DMS 273 (cell line): ENCODE measurements around the gene DGKZ.

Source experiments
- DNase-seq: peaks from one replicate; lab custom pipeline; 2025; ENCODE audit not compliant: unreplicated experiment; lab: John Stamatoyannopoulos, UW

The DGKZ gene

DNA sequence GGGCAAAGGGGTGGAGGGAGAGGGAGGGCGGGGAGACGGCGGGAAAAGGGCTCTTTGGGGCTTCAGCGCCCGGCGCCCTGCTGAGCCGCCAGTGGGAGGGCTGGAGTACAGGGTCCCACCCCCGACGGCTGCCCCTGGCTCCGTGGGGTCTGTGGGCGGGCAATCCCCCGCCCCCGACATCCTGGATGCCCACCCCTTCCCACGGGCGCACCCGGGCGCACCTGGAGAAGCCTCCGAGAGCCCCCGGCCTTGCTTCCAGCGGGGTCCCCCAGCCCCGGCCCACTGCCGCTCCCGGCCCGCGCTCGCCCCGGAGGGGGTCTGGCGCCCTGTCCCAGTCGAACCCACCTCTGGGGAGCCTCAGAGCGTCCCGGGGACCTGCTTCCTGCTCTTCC is 43.9 kb downstream of the DGKZ start:
- DNase-seq: no peak

DNA sequence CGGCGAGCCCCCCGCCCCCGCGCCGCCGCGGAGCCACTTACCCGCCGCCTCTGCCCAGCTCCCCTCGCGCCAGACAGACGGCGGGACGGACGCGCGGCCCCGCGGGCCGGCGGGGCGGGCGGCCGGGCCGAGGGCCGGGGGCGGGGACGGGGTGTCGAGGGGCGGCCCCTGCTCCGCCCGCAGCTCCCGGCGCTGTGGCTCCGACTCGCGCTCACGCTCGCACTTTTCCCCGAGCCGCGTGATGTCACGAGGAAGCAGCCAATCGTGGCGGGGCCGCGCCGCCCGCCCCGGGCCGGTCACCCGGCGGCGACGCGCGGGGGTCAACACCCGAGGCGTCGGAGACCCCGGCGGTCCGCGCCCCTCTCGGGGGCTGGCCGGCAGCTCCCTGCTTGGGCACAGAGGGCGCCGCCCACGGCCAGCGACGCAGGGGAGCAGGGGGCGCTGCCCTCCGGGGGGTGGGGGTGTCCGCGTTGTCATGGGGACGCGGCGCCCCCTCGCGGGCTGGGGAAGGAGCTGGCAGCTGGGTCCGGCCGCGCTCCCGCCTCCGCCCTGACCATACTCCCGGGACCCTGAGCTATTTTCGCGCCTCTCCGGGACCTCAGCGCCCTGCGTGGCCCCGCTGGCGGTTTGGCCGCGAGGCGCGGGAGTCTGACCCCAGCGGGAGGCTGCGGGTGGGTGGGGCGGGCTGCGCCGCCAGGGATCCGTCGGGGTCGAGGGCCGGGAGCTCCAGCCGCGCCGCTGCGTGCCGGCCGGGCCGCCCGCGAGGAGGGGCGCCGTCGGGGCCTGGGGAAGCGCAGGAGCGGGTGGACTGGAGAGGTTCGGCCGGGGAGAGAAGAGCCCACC is 44.5 kb downstream of the DGKZ start, which contains the start of gene CHRM4:
Gene CHRM4 (minus strand): TSS at position 199 of the 843 bp plus-strand sequence. CDS start 5,219 bp downstream, outside the sequence.
- DNase-seq: peak; percentile 77

DNA sequence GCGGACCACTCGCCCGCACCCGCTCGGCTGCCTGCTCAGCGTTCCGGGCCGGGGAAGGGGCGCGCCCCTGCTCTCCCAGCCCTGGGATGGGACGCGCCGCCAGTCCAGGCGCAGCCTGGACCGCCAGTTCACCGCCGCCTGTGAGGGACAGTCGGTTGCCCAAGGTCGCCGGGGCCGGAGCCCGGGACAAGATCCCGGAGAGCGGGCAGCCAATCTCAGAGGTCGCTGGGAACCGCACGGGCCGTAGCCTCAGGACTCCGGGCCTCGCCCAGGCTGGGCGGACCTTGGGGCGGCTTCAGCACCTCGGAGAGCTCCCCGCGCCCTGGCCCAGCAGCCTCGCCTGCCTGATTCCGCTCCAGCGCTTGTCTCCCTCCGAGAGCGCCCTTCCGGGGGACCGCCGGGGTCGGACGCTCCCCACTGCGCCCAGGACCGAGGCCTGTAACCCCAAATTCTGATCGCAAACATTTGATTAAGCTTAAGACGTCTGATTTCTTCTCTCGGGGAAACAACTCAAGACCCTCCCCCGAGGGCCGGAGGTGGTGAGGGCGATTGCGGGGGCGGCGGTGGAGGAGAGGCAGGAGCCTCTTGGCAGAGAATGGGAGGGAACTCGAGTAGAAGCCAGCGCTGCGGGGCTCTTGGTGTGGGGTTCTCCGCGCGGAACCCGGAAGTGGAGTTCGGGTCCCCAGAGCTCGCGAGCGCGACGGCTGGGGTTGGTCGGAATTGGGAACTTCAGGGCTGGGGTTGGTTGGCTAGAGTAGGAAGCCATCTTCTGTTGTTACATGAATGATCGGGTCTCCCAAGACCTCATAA is 45.4 kb downstream of the DGKZ start:
- peak; percentile 81 for DNase-seq

DNA sequence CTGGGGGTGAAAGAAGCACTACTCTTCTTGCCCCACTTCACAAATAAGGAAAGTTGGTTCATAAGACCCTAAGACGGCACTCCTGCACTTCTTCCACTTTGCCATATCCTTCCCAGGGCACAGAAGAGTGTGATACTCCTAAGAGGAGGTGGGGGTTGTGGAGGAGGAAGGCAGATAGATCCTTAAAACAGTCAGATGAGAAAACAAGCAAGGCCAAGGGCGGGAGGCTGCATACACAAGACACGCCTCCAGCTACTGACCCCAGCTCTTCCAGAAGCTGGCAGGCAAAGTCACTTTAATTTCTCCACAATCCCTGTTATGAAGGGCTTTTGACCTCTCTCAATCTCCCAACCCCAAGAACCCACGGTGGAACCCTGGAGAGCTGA is 46.0 kb downstream of the DGKZ start:
- DNase-seq: no peak

DNA sequence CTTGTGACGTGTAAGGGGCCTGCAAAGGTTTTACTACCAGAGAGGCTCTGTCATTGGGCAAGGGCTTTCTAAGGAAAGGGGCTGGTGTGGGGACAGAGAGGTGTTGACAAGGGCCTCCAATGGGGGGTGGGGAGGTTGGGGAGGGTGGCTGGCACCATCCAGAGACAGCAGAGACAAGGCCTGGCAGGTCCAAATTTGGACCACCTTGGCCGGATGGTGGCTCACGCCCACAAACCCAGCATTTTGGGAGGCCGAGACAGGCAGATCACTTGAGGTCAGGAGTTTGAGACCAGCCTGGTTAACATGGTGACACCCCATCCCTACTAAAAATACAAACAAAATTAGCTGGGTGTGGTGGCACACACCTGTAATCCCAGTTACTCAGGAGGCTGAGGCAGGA is 46.5 kb downstream of the DGKZ start:
- no peak for DNase-seq

DNA sequence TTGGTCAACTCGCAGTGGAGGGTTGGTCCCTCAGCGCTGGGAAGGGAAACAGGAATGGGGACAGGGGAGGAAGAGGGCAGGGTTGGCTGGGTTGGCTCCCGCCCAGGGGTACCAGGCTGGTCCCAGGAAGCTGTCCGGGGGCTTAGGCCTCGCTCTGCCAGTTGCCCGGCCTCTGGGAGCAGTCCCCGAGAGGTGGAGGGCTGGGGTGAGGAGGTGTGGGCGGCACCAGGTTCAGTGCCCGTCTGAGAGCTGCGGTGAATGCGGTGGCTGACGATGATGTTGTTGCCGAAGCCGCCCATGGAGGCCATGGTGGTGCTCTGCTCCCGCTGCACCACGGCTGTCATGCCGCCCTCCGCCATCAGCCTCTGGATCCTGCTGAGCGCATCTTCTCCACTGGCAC is 50.3 kb downstream of the DGKZ start:
- DNase-seq: no peak

DNA sequence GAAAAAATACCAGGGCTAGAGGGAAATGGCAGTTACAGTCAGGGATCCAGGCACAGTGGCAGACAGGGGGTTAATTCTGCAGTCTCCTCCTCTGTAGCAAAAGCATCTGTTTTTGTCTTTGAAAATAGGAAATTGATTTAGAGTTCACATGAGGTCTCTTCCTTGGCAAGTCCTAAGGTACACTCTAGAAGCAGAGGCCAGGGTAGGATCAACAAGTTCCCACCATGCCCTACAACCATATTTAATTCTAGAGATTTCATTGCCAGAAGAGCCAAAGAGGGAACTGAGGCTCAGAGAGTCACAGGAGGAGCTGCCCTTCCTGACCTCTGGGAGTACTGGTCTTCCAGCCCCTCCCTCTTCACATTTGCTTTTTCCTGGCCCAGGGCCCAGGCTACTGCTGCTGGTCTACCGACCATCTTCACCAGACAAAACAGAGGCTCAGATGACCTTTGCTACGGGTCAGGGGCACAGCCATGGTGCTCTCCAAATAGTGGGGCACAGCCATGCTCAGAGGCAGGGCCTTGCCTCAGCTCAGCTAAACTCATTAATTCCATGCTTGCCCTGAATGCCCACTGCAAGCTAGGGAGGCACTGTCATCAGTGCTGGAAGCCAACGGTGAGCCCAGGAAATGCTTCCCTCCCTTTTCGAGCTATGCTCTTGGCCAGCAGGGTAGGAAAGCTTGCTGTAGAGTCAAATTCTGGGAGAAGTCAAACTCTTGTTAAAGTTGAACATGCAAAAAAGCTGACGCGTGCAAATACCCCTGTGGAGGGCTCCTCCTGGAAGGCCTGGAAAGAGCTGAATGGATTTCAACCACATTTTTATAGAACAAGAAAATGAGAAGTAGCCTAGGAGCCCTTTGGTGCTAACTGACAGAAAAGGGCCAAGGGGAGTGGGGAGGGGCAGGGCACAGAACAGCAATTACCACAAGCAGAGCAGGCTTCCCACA is 56.0 kb downstream of the DGKZ start:
- no peak for DNase-seq

DNA sequence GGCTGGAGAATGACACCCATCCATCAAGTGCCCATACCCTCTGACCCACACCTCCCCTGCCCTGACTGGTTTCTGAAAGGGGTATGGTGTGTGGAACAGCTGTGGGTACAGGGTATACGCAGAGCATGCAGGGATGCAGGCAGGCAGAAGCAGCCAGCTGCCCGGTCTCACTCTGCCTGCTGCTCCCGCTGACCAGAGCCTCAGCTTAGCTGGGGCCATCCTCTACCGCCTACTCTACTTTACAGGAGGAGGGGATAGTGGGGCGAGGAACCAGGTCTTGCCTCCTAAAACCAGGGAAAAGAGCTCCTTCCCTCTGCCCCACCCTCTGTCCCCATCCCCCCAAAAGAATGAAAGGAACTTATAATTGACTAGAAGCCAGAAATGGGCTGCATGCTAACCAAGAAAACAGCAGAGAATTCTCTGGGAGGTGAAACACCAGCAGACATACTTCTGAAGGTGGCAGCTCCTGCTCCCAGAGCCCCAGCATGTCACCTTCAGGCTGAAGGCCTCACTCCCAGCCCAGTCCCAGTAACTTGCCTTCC is 57.3 kb downstream of the DGKZ start:
- DNase-seq: no peak

DNA sequence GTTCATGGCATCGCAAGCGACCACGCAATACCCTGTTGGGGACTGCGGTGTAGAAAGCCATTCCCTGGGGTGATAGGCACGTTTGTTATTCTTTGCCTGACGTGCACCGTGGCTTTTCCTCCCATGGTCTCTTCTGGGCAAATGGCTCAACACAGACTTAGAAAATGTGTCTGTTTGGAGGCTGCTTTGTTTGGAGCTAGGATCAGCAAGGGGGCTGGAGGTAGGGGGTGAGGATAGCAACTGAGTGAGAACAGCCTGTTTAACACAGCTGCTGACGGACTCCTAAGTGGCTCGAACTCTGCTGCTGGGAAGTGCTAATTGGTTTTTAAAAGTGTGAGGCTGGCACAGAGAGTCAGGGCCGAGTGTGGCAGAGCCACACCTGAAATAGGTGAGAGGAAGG is 60.4 kb downstream of the DGKZ start:
- no peak for DNase-seq

DNA sequence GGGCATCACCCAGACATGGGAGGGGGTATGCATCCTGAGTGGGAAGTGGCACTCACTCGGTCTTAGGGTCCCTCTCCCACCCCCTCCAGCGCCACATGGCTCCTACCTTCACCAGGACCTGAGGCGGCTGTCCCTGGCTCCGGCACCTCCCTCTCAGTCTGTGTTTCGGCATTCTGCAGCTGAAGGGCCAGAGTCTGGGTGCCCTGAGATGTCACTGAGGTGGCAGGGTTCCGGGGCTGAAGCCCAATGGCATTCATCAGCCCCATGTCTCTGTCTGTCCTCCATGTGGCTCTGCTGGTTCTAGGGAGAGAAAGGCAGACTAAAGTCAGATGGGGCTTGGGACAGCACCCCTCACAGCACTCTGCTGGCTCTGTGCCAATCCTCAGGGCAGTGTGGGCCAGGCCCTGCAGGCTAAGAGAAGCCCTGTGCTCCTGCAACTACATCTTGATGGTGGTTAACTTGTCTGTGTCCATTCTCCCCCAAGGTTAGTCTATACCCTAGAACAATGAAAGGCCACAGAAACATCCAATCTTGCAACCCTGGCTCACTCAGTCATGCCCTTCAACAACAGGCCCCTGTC is 61.2 kb downstream of the DGKZ start:
- no peak for DNase-seq

DNA sequence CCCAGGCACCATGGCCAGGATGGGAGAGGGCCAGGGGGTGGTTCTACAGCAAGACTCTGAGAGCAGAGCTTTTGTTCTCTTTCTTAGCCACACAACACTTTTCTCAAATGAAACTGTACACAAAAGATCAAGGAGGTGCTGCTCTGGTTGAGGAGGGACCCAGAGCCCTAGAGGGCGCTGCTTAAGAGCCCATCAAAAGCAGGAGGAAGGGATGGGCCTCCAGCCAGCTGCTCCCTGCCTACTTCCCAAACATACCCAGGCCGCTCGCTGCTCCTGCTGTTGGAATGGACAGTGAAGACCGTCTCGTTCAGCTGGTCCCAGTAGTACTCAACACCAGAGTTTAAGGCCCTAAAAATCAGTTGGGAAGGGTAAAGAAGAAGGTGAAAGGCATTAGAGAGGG is 62.8 kb downstream of the DGKZ start:
- DNase-seq: peak; percentile 62

DNA sequence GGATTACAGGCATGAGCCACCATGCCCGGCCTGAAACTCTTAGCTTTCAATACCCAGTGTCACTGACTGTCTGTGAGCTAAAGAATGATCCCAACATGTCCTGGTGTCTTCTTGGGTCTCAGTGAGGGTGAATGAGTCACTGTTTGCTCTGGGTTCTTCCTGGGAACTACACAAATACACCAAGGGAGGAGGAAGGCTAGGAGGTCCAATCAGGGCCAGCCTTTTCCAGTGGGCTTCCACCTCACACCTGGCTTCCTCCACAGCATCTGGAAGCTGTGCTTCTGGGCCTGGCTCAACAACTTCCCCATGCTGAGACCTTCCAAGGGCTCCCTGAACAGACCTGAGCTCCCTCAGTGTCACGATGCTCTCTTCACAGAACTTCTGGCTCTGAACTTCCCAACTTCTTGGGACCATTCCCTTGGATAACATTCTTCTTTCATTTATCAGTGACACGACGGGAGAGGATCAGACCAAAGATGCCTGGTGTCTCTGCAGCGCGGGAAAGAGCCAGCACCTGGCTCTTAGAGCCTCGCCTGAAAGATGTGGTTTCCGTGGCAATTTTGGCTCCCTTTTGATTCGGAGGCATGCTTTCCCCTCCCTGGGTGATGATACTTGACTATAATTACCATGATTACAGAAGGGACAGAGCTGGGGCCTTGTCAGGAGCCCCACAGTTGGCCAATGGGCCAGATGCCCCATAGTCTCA is 66.7 kb downstream of the DGKZ start:
- no peak for DNase-seq

DNA sequence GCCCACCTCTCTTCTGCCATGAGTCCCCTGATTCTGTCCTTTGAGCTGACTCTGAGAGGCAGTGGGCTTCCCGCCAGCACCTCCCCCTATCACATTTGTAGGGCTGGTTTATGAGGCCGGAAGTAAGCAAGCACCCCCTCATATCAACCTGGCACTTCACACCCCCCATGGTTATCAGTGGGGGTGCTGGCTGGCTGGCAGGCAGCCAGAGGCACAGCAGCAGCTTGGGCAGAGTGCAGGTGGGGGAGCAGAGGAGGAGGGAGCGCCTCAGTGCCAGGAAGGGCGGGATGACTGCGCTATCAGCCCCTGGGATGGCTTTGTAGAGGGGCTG is 67.2 kb downstream of the DGKZ start:
- peak; percentile 42 for DNase-seq

DNA sequence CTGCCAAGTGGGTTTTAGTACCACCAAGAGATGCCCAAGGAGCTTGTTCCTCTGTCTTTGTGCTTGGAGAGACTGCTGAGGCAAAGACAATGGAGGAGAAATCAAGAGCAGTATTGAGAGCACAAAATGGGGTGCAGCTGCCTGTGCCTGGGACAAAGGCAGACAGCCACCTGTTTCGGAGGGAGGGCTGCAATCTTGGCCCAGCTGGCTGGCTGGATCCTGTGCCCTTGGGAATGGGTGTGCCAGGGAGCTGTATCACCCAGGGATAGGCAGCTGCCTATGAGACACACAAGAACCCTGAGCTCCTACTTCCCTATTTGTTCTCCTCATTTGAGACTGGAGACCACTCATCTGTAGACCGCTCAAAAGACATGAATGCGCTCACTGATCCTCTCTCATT is 67.6 kb downstream of the DGKZ start:
- DNase-seq: no peak

DNA sequence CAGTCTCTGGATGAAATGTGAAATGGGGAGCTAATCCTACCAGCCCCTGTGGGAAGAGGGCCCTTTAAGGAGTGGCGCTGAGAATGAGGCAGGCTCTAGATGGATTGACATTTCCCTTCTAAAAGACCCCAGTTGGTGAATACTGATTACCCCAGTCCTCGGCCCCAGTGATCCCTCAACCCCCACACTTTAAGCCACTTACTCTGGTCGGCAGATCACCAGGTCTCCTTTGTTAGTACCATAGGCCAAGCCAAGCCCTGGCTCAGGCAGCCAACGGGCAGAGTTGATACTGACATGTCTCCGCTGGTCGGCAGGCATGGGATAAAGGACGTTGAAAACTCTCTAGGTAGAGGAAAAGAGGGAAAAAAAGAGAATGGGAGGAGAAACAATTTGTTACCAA is 70.4 kb downstream of the DGKZ start:
- DNase-seq: no peak

DNA sequence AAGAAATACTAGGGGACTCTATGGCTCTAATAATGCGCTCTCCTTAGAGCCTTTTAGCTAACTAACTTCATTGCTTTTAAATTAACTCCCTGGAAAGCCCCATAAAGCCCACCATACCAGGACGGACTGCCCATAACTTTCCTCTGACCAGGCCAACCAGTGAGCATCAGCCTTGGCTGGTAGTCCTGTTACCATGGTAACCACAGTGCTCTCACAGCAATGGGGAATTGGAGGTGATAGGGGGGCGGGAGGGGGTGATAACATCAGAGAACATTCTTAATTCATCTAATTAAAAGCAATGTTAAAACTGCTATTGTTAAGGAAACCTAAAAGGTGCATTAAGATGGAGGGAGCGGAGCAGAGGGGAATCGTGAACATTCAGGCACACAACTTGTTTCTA is 71.5 kb downstream of the DGKZ start:
- no peak for DNase-seq

DNA sequence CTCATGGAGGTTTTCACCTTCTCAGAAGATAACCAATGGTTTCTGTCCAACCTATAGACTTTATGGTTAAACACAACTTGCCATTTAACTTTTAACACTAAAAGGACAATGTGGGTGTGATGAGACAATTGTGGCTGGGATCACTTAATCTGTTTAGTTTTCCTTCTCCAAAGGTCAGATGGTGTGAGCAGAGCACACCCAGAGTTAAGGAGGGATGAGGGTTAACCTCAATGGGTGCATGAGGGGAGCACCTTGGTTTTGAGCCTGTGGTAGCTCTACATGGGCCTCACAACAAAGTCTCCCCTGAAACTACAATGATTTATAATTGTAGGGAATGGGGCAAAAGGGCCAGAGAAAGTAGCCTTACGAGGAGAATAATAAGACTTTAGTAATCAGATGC is 73.2 kb downstream of the DGKZ start:
- no peak for DNase-seq

DNA sequence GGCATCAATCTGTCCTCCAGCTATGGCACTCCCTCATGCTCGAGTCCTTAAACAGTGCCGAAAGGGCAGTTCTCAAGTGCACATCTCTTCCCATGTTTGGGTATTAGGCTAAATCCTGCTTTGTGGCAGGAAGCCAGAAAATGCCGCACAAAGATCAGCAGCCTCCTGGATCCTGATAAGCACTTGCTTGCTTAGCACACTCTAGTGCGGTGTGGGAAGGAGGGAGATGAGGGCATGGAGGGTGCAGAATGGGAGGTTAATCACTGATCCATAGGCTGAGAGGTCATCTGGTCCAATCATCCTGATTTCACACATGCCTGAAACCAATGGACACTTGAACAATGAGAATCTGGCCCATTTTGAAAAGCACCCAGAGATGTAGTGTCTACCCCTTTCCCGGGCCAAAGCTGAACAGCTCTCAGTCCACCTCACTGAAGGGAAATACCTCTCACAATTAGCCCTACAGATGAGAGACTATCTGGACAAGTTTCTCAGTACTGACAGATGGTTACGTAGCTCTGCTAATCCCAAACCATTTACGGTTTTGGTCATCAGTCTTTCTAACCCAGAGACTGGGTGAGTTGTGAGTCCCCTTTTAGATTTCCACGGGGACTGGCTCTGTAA is 74.1 kb downstream of the DGKZ start:
- peak; percentile 9 for DNase-seq

DNA sequence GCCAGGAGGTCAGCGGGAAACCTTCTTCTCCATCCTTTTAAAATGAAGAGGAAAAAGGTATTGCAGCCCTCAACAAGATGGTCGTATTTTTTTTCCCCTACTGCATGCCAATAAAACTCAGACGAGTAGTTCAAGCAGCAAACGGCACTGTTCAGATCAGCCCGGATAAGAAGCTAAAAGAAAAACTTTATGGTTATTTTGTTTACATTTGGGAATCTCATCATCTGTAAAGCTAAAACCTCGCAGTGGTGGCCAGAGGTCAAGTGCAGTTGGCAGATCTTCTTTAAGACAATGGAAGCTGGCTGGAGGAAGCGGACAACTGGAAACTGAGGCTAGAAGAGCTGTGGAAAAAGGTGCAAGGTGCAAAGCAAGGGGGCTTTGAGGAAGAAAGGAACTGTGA is 75.3 kb downstream of the DGKZ start:
- no peak for DNase-seq
